Stimulated activated CD4-positive, alpha-beta T cell treated with anti-CD3 and anti-CD28 coated beads, Interleukin-1b, Interleukin-23, amount 100 ng/mL, for 1 hour (primary cell): ENCODE results near the gene NEURL1B.
"Not testable (repeated sequence)": the region's sequence is repeated elsewhere in the genome, so short reads cannot be mapped to it uniquely, and the experiment has no call there.

ENCODE experiments used
- DNase-seq, 2 donors: peaks; one replicate each; pipeline ENCODE4 v3.0.0-alpha.2; 2020; ENCODE audit warnings: low read depth in 2 of 2

NEURL1B gene

DNA sequence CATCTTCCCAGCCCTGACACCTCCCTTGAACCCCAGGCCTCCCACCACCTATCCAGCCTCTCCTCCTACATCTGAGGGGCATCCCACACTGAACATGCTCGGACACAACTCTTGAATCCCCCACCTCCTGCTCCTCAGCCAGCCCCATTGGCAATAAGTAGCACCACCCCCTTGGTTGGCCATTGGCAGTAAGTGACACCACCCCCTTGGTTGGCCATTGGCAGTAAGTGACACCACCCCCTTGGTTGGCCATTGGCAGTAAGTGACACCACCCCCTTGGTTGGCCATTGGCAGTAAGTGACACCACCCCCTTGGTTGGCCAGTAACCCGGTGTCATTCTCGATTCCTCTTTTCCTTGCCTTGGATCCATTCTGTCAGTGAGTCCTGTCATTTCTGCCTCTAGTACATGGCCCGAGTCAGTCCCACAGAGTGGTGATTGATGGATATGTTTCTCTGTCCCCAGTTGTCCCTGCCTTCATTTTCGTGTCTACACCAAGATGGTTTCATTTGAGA, 37.4 kb downstream of the NEURL1B start:
- DNase-seq: not testable (repeated sequence)

DNA sequence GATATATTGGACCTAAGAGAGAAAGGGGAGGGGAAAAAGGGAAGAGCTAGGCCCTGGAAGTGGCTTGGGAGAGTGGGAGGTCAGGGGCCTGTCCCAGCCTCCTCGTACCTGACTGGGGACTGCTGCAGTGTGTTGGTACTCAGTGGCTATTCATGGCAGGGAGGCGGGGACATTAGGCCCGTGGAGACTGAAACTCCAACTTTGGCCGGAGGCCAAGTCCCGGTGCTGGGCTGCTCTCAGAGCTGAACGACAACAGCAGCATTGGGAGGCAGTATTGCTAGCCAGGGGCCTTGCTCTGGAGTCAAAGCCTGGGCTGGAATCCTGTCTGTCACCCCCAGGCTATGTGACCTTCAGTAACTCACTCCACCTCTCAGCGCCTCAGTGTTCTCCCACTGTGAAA, 37.8 kb downstream of the NEURL1B start:
- DNase-seq: no peak

DNA sequence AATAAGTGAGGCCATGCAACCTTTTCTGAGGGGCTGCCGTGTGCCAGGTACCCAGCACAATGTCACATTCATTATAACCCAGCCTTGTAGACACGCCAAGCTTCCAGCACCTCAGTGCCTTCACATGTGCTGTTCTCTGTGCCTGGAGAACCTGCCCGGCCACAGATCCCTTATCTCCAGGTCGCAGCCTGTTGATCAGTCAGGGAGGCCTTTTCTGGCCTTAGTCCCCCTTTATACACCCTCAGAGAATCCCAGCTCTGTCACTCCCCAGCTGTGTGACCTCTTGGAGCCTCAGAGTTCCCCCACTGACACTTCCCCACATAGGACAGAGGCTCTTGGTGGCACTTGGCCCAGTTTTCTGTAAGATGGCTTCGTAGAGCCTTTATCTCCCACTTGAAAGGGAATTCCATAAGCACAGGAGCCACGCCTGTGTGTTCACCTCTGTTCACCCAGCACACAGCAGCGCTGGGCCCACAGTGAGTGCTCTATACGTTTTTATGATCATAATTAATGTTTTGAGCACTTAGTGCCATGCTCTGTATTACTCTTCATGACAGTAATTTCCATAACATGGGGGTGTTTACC, 38.7 kb downstream of the NEURL1B start:
- no peak for DNase-seq

DNA sequence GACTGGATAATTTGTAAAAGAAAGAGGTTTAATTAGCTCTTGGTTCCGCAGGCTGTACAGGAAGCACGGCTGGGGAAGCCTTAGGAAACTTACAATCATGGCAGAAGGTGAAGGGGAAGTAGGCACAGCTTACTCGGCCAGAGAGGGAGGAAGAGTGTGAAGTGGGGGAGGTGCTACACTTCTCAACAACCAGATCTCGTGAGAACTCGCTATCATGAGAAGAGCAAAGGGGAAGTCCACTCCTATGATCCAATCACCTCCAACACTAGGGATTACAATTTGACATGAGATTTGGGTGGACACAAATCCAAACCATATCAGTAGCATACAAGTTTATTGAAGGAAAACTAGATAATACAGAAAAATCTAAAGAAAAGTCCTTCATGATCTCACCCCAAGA, 39.9 kb downstream of the NEURL1B start:
- no peak for DNase-seq

DNA sequence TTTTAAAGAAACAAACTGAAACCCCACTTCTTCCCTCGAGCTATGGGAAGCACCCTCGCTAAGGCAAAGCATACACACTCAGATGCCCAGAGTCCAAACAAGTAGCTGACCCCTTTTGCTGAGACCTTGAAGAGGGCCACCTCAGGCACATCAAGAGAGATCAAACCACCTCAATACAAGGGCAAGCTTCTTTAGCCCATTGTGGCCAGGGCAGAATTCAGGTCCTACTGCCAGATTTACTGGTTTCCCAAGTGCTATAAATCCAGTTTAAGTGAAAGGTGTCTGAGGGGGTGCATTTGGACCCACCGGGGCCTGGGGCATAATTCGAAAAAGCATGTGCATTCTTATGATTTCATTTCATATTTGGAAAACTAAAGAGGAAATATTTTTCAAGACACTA, 40.4 kb downstream of the NEURL1B start:
- no peak for DNase-seq

DNA sequence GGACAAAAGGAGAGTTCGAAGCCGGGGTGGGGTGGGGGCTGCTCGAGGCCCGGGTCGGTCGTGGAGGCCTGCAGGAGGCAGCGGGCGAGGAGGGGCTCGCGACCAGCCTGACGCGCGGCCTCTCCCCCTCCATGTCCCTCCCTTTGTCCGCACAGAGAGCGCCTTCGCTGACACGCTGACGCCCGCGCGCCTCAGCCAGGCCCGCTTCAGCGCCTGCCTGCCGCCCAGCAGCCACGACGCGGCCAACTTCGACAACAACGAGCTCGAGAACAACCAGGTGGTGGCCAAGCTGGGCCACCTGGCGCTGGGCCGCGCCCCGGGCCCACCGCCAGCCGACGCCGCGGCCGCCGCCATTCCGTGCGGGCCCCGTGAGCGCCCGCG, 42.2 kb downstream of the NEURL1B start:
- DNase-seq: no peak

DNA sequence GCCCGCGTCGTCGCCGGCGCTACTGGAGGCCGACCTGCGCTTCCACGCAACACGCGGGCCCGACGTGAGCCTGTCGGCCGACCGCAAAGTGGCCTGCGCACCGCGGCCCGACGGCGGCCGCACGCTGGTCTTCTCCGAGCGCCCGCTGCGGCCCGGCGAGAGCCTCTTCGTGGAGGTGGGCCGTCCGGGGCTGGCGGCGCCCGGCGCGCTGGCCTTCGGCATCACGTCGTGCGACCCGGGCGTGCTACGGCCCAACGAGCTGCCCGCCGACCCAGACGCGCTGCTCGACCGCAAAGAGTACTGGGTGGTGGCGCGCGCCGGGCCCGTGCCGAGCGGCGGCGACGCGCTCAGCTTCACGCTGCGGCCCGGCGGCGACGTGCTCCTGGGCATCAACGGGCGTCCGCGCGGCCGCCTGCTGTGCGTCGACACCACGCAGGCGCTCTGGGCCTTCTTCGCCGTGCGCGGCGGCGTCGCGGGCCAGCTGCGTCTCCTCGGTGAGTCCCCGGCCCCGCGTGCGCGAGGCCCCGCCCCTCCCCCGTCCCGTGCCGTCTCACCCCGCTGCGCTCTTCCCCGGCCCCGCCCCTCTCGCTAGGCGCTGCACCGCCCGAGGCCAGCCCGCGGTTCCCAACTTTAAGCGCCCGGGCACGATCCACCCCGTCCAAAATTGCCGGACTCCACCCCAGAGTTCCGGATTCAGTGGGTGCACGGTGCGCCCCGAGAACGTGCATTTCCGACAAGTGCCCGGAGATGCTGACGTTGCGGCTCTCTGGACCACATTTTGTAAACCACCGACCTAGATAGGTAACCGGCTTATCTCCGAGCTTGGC, 42.8 kb downstream of the NEURL1B start:
- peak in 1 of 2 donors; percentile 41 for DNase-seq

DNA sequence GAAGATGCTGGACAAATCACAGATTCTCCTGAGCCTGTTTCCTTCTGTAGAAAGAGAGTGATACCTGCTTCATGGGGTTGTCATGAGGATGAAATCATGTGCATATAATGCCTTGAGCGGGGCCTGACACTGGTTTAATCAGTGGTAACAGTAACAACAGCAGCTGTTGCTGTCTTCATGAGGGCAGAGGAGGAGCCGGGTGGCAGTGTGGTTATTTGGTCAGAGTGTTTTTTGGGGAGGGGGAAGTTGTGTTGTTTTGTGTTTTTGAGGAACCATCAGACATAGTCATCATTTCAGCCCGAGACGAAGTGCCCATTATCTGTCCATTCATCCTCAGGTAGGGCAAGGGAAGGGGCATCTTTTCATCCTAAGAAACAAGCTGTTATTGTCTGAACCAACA, 44.0 kb downstream of the NEURL1B start:
- DNase-seq: no peak

DNA sequence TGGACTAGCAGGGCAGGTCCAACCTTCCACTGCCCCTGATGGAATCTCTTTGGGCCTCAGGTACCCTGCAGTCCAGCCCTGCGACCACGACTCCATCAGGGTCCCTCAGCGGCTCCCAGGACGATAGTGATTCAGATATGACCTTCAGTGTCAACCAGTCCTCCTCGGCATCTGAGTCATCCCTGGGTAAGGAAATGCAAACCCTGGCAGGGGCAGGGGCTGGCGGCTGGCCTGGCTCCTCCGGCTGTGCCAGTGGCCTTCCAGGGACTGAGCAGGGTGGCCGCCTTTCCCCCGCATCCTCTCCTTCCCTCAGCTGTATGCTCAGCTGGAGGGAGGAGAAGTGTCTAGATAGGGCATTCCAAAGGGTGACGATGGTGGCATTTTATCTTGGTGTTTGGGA, 45.0 kb downstream of the NEURL1B start:
- no peak for DNase-seq

DNA sequence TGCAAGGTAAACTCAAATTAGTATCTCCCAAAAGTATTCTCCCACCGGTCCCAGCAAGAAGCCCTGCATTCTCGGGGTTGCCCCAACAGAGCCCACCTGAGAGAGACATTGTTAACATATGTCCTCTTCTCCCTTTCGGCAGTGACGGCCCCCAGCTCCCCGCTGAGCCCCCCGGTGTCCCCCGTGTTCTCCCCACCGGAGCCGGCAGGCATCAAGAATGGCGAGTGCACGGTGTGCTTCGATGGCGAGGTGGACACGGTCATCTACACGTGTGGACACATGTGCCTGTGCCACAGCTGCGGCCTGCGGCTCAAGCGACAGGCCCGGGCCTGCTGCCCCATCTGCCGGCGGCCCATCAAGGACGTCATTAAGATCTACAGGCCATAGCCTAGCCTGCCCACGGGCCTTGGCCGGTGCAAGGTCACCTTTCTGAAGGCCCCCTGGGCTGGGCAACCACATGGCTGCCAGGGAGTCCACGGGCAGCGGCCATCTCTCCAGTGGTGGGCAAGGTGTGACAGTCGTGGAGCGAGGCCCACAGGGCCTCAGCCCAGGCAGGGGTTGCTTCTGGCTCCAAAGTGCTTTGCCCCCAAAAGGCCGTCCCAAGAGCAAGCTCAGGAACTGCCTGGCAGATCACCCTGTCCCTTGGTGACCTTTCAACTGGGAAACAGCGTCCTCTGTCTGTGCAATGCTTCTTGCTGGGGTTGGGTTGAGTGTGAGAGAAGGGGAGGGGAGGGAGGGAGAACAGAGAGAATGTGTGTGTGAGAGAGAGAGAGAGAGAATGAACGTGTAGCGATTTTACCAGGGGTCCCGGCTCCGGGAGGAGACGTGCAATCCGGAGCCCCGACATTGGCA, 45.7 kb downstream of the NEURL1B start:
- no peak for DNase-seq

DNA sequence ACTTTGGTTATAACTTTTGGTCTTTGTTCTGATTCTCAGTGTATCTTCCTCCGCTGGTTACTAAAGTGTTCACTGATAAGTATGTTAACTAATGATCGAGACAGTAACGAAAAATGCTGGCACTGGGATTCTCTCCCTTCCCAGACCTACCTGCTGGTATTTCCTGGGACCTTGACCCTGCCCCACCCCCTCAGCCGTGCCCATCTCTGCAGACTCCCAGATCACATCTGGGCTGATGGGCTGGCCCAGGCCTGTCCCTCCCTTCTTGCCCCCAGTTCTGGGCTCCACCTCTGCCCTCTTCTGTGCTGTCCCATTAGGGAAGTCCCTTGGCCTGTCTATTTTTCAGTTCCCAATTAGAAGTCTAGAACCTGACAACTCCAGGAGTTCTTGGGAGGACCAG, 46.9 kb downstream of the NEURL1B start:
- no peak for DNase-seq

DNA sequence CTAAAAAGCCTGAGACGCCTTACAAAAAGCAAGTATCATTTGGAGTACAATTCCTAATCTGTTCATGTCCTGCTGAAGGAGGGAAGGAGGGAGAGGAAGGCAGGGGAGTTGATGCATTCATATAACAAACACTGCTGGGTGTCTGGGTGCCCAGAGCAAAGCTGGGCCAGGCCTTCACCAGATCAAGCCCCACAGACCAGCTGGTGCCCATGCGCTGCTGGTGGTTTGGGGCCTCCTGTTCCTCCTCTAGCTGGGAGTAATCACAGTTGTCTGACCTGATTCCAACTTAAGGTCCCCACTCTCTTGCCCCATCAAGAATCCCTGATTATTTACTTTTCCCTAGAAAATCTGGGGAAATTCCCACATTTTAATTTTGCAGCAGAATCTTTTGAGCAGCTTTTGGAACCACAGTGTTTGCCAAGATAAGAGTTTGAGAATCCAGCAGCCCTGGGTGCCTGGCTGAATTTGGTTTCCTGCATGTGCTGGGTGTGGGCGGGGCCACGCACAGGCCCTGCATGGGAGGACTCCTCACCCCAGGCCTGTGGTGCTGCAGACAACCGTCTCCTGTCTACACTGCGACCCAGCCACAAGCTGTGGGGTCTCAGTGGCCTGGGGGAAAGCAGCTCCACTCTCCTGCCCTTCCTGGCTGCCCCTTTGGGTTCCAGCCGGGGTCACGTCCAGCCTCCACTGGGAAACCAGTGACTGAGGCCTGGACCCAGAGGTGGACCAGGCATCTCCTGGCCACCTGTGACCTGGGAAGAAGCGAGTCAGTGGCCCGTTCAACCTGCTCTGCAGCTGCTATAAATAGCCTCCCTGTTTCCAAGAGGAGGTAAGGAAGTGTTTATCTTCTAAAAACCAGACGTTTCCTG, 47.5 kb downstream of the NEURL1B start:
- DNase-seq: no peak

DNA sequence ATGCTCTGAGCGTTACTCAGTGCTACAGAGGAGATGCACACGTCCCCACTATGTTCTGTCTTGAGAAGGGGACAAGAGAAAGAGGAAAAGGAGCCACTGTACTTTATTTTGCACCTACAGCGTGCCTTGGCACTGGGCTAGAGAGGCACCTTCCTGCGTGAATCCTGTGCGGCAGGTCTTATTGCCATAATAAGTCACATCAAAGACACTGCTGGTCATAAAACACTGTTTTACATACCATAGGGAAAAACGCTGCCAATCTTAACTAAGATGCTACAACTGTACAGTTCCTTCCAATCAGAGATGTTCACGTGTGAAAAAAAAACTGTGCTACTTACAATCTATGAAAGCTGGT, 48.1 kb downstream of the NEURL1B start:
- no peak for DNase-seq

DNA sequence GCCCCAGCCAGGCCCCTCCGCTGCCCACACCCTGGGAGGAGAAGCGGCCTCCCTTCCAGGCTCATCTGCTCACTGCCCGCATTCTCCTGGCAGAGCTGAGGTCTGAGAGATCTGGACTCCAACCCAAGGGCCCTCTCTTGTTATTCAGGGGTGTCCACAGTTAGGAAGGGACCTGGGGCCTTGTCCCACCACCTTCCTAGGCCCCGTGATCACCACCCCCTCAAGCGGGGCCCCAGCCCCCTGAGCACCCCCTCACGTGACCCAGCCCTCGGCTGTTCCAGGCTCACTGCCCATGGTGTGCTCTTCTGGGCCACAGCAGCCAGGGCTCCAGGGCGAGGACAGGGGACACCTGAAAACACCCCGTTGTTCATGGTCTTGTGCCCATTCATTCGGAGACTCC, 48.7 kb downstream of the NEURL1B start:
- no peak for DNase-seq

DNA sequence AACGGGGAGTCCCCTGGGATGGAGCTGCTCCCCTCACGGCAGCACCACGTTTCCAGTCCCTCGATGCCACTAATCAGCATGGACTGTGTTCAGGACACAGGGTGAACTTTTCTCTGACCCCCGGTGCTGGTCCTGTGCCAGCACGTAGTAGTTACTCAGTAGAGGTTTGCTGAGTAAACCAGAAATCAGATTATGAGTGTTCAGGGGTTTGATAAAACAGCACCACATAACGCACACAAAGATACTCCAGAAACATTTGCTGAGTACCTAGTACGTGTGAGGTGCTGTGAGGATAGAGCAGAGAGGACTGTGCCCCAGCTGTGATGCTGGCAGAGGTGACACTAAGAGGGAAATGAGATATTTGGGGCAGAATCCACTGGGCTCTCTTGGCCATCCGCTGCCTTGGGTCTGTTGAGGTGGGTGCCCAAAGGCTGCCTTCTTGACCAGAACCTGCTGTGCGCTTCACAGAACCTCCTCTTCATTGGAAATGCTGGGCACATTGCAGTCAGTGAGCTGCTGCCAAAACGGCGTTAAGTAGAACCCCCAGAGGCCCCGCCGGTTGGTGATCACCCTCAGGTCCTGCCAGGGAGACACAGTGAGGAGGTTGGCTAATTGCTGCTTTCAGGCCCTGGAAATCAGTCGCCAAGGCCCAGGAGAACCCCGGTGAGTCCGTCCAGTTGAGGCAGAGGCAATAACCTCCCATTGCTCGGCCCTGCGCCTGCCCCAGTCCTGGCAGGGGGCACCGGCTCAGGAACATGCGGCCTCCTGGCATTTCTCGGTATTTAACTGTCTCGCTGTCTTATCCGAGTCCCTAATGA, 49.4 kb downstream of the NEURL1B start:
- no peak for DNase-seq

DNA sequence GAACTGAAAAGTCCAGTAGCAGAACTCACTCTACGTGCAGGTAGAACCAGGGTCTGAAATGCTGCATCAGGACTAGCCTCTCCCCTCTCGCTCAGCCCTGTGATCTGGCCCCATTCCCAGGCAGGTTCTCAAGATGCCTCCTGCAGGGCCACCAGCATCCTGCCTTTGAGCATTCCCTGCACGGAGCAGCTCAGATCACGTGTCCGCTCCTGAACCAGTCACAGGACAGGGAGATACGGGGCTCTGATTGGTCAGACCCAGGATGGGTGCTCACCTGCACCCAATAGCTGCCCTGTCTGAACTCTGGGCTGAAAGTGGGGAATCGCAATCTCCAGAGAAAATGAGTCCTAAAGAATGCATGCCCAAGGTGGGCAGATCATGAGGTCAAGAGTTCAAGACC, 50.8 kb downstream of the NEURL1B start:
- no peak for DNase-seq

DNA sequence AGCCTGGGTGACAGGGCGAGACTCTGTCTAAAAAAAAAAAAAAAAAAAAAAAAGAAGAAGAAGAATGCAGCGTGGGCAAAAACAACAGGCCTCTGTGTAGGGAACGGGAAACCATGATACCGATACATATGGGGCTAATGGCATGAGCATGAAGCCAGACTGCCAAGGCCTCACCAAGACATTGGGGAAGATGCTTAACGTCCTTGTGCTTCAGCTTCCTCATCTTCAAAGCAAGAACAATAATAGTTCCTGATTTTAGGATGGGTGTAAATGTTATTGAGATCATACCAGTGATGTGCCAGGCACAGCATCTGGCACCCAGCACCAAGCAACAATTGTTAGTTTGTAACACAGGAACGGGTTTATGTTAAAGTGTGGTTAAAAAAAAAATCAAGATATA, 51.4 kb downstream of the NEURL1B start:
- DNase-seq: no peak

DNA sequence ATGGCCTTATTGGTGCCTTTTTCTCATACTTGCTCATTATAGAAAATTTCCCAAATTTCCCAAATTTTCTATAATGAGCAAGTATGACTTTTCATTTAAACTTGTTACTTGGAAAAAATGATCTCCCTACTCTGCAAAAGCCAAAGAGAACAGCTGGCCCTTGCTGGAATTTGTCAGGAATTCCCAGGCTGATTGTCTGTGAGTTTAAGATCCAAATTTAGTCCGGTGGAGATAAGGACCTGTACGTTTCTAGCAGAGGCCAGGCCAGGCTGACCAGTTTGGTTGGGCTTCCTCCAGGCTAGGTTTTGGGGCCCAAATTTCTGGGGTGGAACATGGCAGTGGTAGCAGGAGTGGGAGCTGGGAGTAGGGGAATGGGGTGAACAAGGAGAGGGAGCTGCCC, 51.9 kb downstream of the NEURL1B start:
- no peak for DNase-seq

DNA sequence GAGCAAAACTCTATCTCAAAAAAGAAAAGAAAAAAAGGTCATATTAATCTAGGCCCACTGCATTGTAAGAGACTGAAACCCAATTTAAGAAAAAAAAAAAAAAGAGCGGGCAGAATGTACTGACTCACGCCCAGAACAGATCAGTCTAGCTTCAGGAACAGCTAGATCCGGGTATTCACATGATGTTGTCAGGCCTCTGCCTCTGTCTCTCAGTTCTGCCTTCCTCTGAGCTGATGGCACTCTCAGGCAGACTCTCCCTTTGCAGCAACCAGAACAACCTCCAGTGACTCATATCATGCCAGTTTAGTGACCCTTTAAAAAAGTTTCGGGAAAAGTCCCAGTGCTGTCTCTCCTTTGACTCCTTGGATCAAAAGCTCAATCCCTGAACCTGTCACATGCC, 53.0 kb downstream of the NEURL1B start:
- DNase-seq: no peak

DNA sequence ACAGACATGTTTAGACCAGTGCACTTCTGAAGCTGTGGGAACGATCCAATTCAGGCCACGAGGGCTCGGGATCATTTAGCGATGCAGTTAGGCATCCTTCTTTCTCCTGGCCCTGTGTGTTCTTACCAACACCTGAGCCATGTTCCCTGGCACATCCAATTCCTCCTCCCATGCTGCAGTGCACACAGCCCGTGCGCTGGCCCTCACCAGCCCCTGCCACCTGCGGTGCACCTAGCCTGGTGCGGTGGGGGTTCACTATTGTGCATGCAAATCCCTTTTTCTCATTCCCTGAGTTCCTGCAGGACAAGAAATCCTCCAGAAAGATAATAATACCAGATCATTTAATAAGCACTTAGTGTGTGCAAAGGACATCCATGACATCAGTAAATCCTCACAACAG, 53.5 kb downstream of the NEURL1B start:
- DNase-seq: no peak
